GM19467 (cell line): ENCODE results near the gene ARHGAP29.

ENCODE experiments used
- ATAC-seq: cut with Tn5 transposase; IDR thresholded peaks from one replicate; pipeline ENCODE4 v1.9.1; 2021; ENCODE audit warnings: mild to moderate bottlenecking, moderate library complexity; ENCODE audit not compliant: unreplicated experiment

ARHGAP29 gene

DNA sequence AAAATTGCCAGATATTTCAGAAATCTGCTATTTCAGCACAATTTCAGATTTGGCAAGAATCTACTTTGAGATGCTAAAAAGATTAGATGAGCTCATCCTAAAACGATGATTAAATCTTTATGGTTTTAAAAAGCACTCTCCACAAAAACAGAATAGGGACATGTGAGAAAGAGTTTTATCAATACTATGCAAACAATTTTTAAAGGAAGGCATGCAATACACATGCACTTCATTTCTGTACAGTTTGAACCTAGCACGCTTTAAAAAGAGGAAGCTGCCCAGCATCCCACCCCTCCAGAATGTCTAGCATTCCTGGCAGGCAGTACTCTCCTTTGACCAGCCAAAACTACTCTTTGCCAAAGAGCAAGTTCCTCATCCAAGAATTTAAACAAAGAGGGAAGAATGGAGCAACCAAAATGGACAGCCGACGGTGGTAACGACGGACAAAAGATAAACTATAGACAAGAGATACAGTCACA is 1.3 kb downstream of the ARHGAP29 start:
- ATAC-seq: no peak

GRCh38 chr1:94235189-94236012 is 2.0 kb downstream of the ARHGAP29 start:
- no peak for ATAC-seq

DNA sequence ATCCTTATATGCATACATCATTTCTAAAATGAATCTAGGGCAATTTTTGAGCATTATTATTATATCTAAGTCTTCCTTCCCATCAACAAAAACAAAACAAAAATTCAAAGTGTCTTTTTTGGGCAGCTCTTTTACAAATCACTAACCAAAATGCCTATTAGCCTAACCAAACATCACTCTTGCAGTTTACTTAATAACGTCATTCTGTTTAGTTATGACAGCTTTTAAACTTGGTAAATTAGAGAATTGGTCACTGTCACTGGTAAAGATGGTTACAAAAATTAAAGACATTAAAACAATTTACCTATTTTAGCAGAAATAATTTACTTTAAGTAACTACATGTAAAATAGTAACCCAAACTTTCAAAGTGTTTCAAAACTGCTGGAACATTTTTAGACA is 2.8 kb downstream of the ARHGAP29 start:
- ATAC-seq: no peak

GRCh38 chr1:94231746-94232145 is 5.6 kb downstream of the ARHGAP29 start:
- ATAC-seq: no peak

DNA sequence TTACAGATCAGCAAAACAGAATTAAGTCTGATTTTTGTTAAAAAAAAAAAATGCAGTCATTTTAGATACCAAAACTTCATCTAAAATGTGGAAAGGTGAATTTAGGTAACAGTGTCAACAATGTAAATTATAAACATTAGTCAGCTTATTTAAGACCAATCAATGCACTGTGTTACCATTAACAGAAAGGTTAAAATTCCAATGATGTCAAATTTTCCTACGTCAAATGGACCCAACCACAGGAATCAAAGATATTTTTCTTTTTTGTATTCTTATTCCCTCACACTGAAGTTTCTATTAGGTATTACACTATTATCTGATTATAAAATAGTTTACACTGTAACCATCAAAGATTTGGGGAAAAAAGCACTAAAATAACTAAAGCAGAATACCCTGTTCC is 6.5 kb downstream of the ARHGAP29 start:
- no peak for ATAC-seq

DNA sequence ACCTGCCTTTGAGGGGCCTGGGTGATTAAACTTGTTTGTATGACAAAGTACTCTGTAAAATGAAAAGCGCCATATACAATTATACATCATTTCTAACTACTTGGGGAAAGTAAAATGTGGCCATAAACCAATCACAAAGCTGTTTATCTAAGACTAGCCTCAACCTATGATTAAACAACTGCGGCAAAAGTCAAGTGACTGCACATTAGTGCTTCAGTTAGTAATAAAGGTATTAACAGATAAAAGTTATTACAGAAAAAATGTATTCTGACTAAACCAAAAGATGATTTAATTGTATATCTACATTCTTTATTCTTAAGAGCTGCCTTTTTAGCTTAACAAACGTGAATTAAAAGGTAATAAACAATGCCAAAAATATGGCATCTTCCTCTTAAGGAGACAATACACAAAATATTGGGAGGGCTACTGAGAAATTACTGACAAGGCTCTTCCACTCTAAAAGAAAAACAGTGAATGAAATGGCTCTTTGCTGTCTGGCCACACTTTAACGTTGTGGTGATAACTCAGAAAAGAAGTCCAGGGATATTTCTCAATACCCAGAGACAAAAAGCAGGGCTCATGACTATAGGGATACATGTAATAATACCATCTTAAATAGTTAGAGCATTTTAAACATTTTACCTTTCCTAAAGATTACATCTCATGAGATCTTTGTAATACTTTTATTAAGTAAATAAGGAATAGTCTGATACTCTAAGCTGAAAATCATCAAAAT is 8.6 kb downstream of the ARHGAP29 start:
- no peak for ATAC-seq

- ATAC-seq: no peak
Measured at GRCh38 chr1:94227624-94228023, 9.8 kb downstream of the ARHGAP29 start.

- ATAC-seq: no peak
Measured at GRCh38 chr1:94225845-94226244, 11.5 kb downstream of the ARHGAP29 start.

GRCh38 chr1:94218332-94218731 is 19.1 kb downstream of the ARHGAP29 start:
- ATAC-seq: no peak

DNA sequence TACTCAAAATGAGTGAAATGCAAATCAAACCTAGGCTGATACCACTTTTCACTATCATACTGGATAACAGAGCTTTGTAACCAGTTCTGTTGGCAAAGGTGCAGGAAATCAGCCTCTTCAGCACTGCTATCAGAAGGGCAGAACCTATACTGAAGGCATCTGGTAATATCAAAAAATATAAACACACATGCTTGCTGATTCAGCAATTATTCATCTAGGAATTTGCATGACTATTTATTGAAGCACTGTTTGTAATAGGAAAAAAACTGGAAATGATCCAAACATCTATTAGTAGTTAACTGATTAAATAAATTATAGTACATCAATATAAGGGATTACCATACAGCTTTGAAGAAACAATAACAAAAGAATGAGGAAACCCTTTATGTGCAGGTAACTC is 21.4 kb downstream of the ARHGAP29 start:
- no peak for ATAC-seq

DNA sequence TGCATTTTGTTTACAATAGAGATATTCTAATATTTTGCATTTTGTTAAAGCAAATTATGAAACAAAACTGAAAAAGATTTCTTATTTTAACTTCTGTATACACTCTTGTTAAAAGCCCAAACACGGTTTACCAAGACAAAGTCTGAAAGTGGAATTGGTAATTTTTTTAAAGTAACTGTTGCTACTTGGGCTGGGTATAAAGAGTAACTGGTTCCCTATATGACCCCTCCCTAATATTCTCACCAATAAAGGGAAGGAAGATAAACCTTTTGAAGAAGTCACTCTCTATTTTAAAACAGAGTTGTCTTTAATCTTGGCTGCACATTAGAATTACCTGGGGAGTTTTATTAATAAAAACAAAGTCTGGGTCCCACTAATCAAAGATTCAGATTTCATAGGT is 27.4 kb downstream of the ARHGAP29 start:
- ATAC-seq: no peak

- no peak for ATAC-seq
Measured at GRCh38 chr1:94209425-94209824, 28.0 kb downstream of the ARHGAP29 start.

GRCh38 chr1:94207695-94208094 is 29.7 kb downstream of the ARHGAP29 start:
- no peak for ATAC-seq

- no peak for ATAC-seq
Measured at GRCh38 chr1:94205639-94206038, 31.7 kb downstream of the ARHGAP29 start.

DNA sequence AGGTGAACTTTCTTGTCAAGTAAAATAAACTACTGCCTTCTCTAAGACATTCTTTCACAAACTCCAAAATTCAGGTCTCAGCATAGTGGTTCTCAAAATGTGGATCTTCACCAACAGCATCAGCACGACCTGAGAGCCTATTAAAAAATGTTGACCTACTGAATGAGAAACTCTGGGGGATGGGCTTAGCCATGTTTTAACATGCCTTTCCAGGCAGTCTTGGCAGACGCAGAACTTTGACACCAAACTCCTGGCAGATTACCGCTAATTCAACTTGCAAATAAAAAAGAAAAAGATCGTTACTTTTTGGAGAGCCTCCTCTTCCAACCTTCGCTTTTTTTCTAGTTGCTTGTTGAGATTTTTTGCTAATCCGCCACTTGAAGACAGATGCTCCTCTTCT is 35.1 kb downstream of the ARHGAP29 start:
- no peak for ATAC-seq

- ATAC-seq: no peak
Measured at GRCh38 chr1:94199398-94199797, 38.0 kb downstream of the ARHGAP29 start.

DNA sequence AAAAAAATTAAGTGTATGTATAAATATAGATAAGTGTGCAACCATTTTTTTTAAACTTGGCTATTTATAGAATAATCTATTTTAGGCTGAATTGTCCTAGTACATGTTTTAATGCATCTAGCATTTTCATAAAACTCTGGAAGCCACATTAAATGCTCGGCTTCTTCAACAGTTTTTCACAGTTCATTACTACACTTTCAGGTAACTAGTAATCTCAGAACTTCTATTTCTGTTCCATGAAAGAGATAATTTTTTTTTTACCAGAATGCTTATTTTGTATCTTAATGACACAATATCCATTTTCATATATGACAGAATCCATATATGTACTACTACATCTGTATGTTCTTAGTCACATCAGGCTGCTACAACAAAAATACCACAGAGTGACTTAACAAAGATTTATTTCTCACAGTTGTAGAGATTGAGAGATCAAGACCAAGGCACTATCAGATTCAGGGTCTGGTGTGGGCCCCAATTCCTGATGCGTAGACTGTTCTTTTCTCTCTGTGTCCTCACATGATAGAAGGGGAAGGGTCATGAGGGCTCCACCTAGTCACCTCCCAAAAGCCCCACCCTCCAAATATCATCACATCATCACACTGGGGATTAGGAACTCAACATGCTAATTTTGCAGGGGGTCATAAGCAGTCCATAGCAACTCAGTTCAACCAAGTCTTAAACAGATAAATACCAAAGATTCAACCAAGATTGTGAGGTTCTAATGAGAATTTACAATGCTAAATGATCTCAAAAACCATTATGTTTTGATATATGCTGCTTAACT is 43.1 kb downstream of the ARHGAP29 start:
- no peak for ATAC-seq

DNA sequence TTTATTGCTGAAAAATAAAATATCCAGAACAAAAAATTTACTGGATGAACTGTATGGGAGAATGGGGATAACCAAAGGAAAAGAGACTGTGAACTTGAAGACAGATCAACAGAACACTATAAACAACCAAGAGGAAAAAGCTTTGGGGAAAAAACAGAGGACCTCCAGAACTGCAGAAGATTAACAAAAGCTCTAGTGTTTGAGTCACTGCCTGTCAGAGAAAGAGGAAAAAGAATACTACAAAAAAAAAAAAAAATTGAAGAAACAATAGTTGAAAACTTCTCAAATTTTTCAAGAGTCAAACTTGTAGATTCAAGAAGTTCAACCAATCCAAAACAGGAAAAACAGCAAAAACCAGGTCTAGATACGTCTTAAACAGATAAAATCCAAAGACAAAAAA is 44.3 kb downstream of the ARHGAP29 start:
- ATAC-seq: no peak

GRCh38 chr1:94191216-94191615 is 46.2 kb downstream of the ARHGAP29 start:
- no peak for ATAC-seq

DNA sequence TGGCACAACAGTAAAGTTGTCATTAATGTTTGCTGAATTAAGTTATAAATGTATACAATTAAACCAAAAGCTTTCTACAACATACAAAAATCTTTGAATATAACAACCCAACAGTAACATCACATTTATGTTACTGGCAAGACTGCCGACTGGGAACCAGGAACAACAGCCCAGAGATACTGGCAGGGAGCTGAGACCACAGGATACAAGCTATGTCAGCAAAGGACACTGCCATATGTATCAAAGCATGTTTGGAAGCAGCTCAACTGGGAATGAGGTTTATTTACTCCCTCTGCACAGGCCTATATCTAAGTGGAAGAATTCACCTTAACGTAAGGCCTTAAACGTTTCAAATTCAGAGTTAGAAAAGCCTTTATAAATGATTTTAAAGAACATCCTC is 50.4 kb downstream of the ARHGAP29 start:
- no peak for ATAC-seq

- no peak for ATAC-seq
Measured at GRCh38 chr1:94183197-94183815, 54.1 kb downstream of the ARHGAP29 start.
